Tracheal epithelial cell (primary cell): ENCODE data around the gene C11orf98. TPM values are rescaled to one million over a fixed set of nuclear protein-coding genes. Genes with fewer than 3 reads are reported as not detected.

Experiments
- total RNA-seq: library from RNA; depleted of rRNA; stranded (reverse); fragments of >200 nt; gene quantifications from 2 replicates; pipeline ENCODE4 v1.2.1, GENCODE V29; 2014

The C11orf98 gene
- total RNA-seq, result 23.9 and 32.8 TPM in 2 replicates

GRCh38 chr11:62665075-62665598 is at the start of gene C11orf98, which contains the start of gene CSKMT:
TSS of gene C11orf98 (minus strand) at chr11:62665210. CDS start at chr11:62665169, 41 bp downstream.
TSS of gene CSKMT (plus strand) at chr11:62665312. CDS start at chr11:62665880, 568 bp downstream.

GRCh38 chr11:62707277-62707861 is 42.4 kb upstream of the C11orf98 start, which contains the start of the genes BSCL2 and GNG3:
TSS of gene BSCL2 (minus strand) at chr11:62707424. CDS start at chr11:62707195, 229 bp downstream.
TSS of gene GNG3 (plus strand) at chr11:62707676. CDS start at chr11:62708296, 620 bp downstream.

GRCh38 chr11:62689421-62690183 is 24.6 kb upstream of the C11orf98 start, which contains the start of gene LRRN4CL:
TSS of gene LRRN4CL (minus strand) at chr11:62689530. CDS start at chr11:62688508, 1,022 bp downstream.

GRCh38 chr11:62678770-62679696 is 14.0 kb upstream of the C11orf98 start, which contains the start of gene UBXN1:
TSS of gene UBXN1 (minus strand) at chr11:62679073. CDS start at chr11:62678923, 150 bp downstream.

GRCh38 chr11:62671608-62672389 is 6.8 kb upstream of the C11orf98 start, which contains the start of the genes LBHD1 and UQCC3:
TSS of gene LBHD1 (minus strand) at chr11:62672267. CDS start at chr11:62670031, 2,236 bp downstream.
TSS of gene UQCC3 (plus strand) at chr11:62671673. CDS start at chr11:62671746, 73 bp downstream.

GRCh38 chr11:62645946-62646824 is 18.8 kb downstream of the C11orf98 start, which contains the start of gene GANAB:
TSS of gene GANAB (minus strand) at chr11:62646613. CDS start at chr11:62646599, 14 bp downstream.

GRCh38 chr11:62621567-62622470 is 43.2 kb downstream of the C11orf98 start, which contains the start of gene B3GAT3:
TSS of gene B3GAT3 (minus strand) at chr11:62621986. CDS start at chr11:62621947, 39 bp downstream.

Other genes starting within 250 kb of the C11orf98 start
- gene SCGB1A1, start 246.2 kb downstream of the C11orf98 start, total RNA-seq, result not detected in 2 replicates
- gene AHNAK, start 118.4 kb downstream of the C11orf98 start, total RNA-seq, result 448 and 668 TPM in 2 replicates
- 1,841 and 2,603 TPM in 2 replicates for gene EEF1G, start 91.3 kb downstream of the C11orf98 start, total RNA-seq
- 7.0 and 9.0 TPM in 2 replicates for gene TUT1, start 73.7 kb downstream of the C11orf98 start, total RNA-seq
- 141 and 164 TPM in 2 replicates for gene MTA2, start 63.3 kb downstream of the C11orf98 start, total RNA-seq
- gene EML3, start 52.4 kb downstream of the C11orf98 start, total RNA-seq, result 12.1 and 17.8 TPM in 2 replicates
- gene ROM1, start 52.0 kb downstream of the C11orf98 start, total RNA-seq, result 1.4 and 3.0 TPM in 2 replicates
- 45.1 and 50.5 TPM in 2 replicates for gene B3GAT3, start 43.2 kb downstream of the C11orf98 start, total RNA-seq
- 132 and 144 TPM in 2 replicates for gene GANAB, start 18.6 kb downstream of the C11orf98 start, total RNA-seq
- gene INTS5, start 11.9 kb downstream of the C11orf98 start, total RNA-seq, result 25.8 and 30.5 TPM in 2 replicates
- gene CSKMT, start 102 bp upstream of the C11orf98 start, total RNA-seq, result 4.3 and 26.0 TPM in 2 replicates
- 11.6 and 20.2 TPM in 2 replicates for gene UQCC3, start 6.5 kb upstream of the C11orf98 start, total RNA-seq
- 0.85 and 0.96 TPM in 2 replicates for gene LBHD1, start 7.1 kb upstream of the C11orf98 start, total RNA-seq
- 172 and 236 TPM in 2 replicates for gene UBXN1, start 13.9 kb upstream of the C11orf98 start, total RNA-seq
- under 0.01 and 0.21 TPM in 2 replicates for gene LRRN4CL, start 24.3 kb upstream of the C11orf98 start, total RNA-seq
- gene BSCL2, start 42.2 kb upstream of the C11orf98 start, total RNA-seq, result 27.0 and 61.6 TPM in 2 replicates
- not detected in 2 replicates for gene GNG3, start 42.5 kb upstream of the C11orf98 start, total RNA-seq
- gene HNRNPUL2, start 62.2 kb upstream of the C11orf98 start, total RNA-seq, result 6.0 and 7.2 TPM in 2 replicates
- gene TTC9C, start 63.3 kb upstream of the C11orf98 start, total RNA-seq, result 19.5 and 36.2 TPM in 2 replicates
- 9.9 and 11.5 TPM in 2 replicates for gene ZBTB3, start 89.0 kb upstream of the C11orf98 start, total RNA-seq
- 71.8 and 86.8 TPM in 2 replicates for gene POLR2G, start 96.4 kb upstream of the C11orf98 start, total RNA-seq
- 13.3 and 21.1 TPM in 2 replicates for gene TAF6L, start 106.2 kb upstream of the C11orf98 start, total RNA-seq
- 39.3 and 46.3 TPM in 2 replicates for gene TMEM179B, start 122.2 kb upstream of the C11orf98 start, total RNA-seq
- gene TMEM223, start 126.8 kb upstream of the C11orf98 start, total RNA-seq, result 25.8 and 29.6 TPM in 2 replicates
- gene NXF1, start 140.2 kb upstream of the C11orf98 start, total RNA-seq, result 8.5 and 11.8 TPM in 2 replicates
- 24.9 and 27.2 TPM in 2 replicates for gene STX5, start 166.8 kb upstream of the C11orf98 start, total RNA-seq
- gene TEX54, start 167.6 kb upstream of the C11orf98 start, total RNA-seq, result not detected in 2 replicates
- gene WDR74, start 174.4 kb upstream of the C11orf98 start, total RNA-seq, result 85.3 and 91.8 TPM in 2 replicates
- gene SLC3A2, start 215.7 kb upstream of the C11orf98 start, total RNA-seq, result 423 and 762 TPM in 2 replicates